ENCODE results near the gene SPATS1.

SPATS1 gene, protein sequence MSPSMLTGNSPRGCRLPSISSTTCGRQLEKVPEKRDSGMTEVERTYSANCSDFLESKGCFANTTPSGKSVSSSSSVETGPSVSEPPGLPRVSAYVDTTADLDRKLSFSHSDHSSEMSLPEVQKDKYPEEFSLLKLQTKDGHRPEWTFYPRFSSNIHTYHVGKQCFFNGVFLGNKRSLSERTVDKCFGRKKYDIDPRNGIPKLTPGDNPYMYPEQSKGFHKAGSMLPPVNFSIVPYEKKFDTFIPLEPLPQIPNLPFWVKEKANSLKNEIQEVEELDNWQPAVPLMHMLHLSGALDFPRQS

DNA sequence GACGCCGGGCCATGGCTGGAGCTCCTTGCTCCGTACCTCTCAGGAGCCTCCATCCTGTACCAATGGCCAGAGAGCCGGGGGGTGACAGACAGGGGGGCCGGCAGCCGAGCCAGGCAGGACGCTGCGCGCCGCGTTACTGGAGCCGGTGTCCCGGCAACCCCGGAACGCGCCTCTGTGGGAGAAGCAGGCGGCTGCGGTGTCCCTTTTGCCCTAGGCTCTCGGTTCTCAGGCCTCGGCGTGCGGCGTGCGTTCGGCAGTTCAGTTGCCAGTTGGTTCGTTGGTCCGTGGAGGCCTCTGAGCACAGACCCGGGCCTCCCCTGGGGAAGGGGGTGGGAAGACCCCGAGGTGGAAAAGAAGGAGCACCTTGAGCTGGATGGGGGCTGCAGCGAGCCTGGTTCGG, at the start of gene SPATS1:
SPATS1 (plus strand) TSS at position 162 of the 400 bp plus-strand sequence. CDS start 446 bp downstream, outside the sequence.
- peak in 1 of 2 donors; percentile 10 for DNase-seq

DNA sequence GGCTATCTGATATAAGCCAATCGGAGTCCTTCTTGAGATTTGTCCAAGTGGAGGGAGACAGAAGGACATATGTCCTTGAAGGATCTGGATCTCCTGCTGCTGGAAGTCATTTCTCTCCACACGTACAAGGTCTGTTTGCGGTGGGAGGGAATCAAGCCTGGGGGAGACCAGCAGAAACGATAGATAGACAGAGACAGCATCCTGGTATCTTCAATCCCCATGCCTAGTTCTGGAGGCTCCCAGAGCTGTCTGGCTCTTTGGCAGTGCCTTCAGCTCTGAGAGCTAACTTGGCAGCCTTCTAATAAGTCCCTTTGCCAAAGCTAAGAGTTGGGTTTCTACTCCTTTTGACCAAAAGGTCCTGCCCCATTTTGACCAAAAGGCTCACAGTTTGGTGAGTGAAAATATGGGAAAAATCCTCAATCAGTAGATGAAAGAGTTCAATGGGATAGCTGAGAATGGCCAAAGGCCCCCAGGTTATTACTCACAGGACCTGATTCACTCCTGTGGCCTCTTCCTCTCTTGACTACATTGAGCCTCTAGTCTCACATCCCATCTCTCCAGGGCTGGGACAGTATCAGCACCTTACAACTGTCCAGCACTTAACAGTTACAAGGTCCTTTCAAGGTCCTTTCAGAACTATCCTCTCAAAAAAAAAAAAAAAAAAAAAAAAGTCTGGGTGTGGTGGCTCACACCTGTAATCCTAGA, 49.6 kb upstream of the SPATS1 start:
- DNase-seq = no peak

DNA sequence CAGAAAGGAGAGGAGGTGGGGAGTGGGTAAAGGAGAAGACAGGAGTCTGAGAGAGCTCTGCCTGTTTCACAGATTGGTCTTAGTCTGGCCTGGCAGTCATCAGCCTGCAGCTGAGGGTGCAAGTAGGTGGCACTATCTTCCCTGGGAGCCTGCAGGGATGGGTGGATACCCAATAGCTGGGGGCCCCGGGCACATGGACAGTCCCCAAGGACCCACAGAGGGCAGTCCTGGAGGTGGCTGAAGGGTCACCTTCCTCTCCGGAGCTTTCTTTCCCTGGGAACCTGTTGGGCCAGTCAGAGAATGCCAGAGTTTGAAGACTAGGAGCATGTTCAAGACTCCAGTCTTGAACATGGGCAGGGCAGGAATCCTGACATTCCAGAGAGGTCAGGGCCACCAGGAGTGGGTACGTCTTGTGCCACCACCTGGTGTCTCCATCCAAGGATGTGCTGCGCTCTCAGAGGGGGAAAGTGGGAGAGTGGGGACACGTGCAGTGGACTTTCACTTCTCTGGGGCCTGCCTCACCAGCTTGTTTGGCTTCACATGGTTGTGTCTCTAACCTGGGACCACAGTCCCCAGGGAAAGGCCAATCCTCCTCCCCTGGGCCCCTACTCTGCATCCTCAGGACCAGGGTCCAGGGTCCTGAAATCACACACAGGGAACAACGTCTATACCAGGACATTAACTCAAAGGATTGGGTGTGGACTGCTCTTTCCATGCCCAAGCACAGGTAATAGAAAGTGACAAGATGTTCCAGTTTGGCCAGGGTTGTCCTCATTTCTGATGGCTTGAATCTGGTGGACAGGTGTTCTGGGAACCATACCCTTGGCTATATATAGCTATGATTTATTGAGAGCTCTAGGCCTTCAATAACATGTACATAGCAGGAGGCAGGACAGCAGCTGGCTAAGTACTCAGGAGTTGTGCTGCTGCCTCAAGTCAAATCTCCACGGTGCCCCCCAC, 47.3 kb upstream of the SPATS1 start:
- no peak for DNase-seq

DNA sequence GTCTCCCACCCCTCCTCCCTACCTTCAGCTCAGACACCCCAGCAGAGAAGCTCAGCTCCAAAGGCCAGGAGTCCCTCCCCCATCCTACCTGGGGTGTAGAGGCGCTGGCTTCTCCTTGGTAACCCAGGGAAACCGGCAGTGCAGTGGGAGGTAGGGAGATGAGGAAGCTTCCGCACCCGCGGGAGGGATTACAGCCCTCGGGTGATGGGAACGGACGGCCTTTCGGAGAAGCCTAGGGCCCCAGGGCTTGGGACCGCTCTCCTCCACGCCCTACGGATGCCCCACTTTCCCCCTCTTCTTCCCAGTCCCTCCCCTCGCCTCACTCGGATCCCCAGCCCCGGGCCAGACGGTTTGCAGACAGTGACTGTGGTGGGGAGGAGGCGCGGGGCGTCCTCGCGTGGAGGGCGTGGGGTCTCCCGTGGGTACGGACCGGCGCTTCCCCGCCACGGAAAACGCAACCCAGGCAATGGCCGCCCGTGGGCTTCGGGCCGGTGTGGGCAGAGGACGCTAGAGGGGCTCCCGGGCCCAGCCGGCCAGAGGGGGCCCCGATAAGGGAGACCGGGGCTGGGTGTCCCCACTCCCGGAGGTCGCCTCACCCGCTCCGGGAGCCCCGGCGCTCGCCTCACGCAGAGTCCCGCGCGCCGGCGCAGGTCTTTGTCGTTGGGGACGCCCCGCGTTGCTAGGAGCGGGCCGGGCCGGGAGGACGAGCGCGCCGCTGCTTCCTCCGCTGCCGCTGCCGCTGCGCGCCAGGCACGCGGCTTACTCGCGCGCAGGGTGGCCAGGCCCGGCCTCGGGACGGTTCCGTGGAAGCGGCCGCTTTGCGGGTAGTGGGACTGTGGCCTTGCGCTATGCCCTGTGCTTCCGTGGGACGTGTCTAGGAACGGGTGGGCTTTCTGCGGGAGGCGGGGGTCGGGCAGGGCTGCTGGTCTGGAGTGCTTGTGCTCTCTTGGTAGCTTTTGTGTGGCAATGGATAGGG, 45.1 kb upstream of the SPATS1 start:
- peak; percentile 56 to 72 for DNase-seq

DNA sequence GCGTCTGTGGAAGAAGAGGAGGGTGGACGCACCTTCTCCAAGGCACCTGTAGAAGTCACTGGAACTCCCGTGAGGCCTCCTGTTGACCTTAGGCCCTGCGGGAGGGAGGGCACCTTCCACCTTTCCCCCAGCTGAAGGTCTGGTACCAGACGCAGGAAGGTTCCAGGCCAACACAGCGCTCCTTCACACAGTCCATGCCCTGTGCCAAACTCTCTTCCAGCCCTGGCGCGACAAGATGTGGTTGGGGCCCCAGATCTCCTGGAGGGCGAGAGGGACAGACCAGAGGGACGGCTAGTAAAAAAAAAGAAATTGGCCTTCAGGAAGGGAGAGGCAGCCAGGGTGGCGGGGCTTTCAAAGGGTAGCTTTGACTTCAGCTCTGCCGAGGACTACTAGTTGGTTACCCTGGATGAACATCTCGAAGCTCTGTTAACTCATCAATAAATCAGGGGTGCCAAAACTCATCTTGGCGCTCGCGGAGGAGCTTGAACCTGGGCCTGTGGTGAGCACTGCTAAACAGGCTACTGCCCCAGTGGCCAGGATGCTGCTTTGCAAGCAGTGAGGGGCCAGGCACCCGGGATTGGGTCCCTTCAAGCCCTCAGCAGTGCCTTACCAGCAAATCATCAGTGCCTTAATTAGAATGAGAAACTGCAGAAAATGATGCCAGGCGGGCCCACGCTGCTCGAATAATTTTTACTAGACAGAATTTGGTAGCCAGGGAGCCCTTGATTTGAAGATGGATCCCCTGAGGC, 44.2 kb upstream of the SPATS1 start:
- no peak for DNase-seq

DNA sequence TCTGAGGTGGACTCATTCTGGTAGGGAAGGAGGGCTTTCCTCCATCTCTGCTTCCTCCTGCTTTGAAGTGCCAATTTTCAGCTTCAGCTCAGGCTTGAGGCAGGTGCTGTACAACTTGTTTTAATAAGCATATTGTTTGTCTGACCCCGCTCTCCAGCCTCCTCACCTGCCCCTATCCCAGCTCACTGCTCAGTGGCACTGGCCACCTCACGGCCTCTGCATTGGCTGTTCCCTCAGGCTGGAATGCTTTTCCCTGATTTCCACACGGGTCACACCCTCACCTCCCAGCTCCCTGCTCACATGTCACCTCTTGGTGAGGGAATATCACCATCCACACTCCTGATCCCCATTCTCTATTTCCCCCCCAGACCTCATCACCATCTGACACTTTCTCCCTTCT, 43.6 kb upstream of the SPATS1 start:
- no peak for DNase-seq

DNA sequence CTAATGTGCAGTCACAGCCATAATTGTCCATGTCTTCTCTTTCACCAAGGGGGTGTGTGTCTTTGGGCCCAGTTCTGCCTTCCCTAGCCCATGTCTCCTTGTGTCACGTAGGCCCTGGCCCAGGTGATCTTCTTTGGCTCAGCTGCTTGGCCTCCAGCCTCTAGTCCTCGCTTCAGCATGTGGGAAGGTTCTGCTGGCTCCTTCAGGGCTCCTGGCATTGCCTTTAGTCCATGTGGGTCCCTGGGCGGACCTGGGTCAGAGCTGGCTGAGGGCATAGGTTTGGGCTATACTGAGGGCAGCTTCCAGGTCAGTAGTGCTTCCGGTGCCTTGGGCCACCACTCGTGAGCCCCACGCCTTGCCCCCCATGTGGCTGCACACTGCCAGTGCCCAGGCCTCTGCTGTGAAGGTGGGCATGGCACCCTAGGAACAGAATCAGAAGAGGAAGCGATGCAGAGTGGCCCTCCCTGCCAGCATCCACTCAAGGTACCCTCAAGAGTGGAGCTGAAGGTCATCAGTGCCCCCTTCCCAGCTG, 42.1 kb upstream of the SPATS1 start:
- DNase-seq = no peak

DNA sequence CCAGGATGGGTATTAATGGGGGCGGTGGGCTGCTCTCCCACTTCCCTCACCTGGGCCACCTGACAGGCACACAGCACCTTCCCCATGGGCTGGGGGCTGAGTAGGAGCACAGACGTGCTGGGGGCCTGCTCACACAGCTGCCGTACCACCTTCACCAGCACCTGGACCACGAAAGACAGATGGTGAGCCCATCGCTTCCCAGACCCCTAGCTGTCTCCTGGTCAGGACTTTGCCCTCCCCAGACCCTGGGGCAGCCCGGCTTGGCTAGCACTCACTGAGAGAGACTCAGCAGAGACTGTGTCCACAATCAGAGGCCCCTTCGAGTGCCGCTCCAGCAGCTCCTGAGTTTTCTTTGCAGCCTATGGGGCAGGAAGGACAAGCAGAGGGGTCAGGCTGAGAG, 41.3 kb upstream of the SPATS1 start:
- no peak for DNase-seq

DNA sequence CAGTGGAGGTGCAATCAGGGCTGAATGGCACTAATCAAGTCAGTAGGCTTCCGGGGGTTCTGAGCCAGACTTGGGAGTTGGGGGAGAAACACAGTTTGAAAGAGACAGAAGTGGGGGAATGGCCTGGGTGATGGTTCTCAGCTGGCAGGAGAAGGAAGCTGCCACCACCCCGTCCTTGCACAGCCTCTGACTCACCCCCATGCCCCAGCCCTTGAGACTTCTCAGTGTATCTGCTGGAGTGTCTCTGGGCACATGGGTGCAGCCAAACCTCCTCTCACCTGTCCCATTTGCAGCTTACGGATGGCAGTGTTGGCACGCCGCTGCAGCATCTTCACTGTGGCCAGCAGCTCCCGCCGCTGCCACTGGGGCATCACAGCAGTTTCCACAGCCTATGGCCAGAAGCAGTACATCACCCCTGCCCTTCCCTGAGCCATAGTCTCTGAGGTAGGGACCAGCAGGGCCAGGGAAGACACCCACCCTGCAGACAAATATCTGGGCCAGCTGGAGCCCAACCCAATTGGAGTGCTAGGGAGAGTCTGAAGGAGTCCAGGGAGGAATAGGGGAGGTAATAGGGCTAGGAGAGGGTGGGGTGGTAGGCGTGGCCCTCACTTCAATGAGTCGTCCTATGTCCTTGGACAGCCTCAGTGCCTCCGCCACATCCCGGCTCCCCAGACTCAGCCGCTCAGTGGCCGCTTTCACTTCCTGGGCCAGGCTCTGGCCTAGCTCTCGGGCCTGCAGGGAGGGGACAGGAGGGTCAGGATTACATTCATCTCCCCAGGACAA, 40.5 kb upstream of the SPATS1 start:
- no peak for DNase-seq

DNA sequence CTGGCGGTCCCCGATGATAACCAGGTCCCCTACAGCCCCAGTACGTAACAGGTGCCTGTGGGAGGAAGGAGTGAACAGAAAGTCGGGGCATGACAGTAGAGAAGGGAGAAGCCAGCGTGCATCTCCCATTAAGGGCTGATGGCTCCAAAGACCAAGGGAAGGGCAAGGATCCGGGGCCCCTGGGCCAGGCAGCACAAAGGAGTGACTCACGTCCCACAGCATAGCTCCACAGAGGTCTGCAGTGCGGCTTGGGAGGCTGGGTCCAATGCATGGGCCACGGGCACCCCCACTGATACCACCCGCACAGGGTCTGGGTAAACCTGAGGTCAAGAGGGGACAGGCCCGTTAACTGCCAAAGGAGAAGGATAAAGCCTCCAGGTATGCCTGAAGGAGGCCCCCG, 39.6 kb upstream of the SPATS1 start:
- no peak for DNase-seq

DNA sequence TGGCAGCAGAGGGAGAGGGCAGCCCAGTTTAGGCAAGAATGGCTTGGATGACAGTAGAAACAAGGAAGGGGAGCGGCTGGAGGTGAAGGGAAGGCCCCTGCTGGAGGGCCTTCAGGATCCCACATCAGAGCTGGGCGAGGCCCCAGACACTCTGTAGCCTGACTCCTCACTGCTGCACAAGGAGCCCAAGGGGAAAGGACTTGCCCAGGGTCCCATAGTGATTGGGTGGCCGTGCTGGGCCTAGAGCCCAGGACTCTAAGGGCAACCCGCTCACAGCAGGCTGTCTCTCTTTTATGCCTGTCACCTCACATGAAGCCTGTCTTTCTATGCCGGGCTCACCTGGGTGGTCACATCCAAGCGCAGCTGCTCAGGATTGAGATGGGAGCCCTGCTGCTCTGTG, 38.6 kb upstream of the SPATS1 start:
- no peak for DNase-seq

DNA sequence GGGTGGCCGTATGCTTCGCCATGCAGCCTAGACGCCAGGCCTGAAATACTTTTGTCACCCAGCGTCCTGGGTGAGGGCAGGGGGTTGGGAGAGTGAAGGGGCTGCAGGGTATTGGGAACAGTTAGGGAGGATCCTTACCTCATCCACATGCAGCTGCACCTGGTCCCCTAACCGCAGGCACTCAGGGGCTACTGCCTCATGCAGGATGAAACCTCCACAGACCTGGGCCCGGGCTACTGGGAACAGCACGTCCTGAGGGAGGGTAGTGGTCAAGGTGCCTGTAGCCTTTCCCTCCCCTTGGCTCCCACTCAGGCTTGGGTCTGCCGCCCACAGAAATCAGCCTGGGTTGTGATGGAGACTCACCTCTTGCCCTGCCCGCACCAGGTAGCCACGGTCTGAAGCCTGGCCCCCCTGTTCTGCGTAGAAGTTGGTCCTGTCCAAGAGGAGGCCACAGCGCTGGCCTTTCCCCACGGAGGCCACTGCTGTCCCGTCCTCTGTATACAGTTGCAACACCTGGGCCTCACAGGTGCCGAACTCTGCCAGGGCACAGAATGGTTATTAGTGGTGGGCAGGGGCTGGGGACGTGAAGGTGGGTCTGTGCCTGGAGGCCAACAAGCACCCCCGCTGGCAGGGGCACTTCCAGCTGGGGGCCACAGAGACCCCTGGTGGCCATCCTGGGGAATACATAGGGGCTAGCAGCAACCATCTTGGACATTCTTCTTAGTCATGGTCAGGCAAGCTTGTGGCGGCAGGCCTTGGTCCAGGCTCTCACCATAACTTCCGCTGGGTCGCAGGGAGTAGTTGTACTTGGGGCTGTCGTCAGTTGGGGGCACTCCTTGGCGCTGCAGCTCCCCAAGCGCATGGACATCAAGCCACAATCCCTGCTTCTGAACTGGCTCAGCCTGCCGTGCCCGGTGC, 37.9 kb upstream of the SPATS1 start:
- peak; percentile 43 to 50 for DNase-seq

DNA sequence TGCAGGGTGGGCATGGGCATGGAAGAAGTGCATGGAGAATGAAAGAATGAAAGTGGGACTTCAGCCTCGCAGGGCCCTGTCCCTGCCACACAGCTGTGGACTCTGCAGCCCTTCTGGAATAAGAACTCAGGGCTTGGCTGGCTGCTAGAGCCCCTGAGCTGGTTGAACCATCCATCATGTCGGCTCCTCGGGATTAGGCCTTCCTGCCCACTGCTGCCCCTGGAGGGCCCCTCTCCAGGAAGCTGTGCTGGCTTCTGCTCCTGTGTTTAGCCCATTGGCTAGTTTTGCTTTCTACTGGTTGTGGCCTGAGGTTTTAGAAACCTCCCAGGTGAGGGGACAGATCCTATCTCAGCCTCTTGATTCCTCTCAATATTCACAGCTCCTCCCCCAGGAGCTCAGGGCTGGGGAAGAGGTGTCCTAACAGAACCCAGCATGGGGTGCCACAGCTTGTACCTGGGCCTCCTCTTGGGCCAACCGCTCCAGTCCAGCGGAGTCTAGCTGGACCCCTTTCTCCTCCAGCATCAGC, 37.2 kb upstream of the SPATS1 start:
- no peak for DNase-seq

DNA sequence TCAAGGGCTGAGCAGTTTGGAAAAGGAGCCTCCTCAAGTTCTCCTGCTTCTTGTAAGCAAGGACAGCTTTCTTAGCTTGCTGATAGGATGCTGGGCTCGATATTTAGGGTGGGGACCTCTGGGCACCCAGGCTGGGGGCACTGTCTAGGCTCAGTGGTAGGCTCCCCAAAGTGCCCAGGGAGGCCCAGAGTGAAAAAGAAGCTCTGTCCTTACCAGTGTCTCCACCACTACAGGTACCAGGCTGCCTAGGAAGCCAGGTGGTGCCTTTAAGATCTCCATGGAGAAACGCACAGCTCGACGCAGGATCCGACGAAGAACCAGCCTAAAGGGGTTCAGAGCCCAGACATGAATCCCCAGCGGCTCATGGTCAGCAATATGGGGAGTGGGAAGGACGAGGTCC, 35.7 kb upstream of the SPATS1 start:
- no peak for DNase-seq

DNA sequence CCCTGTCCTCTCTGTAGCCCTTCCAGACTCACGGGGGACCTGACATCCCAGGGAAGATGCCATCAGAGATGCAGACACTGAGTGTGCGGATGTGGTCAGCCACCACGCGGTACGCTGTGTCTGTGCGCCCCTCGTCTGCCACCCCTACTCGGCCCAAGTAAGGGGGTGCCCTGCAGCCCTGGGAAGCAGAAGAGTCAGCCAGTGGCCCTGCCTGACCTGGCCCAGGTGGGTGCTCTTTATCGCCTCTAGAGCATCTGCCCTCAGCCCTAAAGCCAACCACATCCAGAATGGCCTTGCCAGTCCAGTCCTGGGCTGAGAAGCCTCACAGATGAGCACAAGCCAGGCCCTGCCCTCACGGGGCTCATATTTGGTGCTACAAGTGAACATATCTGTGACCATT, 35.2 kb upstream of the SPATS1 start:
- no peak for DNase-seq

DNA sequence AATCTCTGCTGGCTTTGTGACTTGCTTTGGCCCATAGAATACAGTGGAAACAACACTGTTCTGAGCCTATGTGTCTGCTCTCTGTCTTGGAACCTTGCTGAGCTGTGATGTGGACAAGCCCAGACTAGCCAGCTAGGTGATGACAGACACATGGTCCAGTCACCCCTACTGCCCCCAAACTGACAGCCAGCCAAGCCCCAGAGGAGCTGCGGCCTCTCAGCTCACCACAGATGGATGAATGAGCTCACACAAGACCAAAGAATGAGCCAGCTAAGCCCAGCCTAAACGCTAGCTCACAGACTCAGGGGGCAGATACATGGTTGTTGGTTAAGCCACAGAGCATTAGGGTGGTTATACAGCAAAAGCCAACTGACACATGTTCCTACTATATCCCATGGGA, 33.4 kb upstream of the SPATS1 start:
- DNase-seq = no peak

DNA sequence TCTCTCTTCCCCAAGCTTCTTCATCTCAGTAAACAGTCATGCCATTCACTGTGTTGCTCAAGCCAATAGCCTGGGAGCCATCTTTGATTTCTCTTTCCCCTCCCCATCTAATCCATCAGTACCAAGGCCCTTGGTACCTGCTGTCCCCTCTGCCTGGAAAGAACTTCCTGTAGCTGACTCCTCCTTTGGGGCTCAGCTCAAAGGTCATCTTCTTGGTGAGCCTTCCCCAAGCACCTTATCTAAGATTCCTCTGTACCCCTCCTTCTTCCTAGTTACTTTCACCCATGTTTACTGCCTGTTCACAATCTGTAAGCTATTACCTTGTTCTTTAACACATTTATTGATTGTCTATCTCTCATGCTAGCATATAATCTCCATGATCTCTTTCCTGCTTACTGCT, 32.8 kb upstream of the SPATS1 start:
- no peak for DNase-seq

DNA sequence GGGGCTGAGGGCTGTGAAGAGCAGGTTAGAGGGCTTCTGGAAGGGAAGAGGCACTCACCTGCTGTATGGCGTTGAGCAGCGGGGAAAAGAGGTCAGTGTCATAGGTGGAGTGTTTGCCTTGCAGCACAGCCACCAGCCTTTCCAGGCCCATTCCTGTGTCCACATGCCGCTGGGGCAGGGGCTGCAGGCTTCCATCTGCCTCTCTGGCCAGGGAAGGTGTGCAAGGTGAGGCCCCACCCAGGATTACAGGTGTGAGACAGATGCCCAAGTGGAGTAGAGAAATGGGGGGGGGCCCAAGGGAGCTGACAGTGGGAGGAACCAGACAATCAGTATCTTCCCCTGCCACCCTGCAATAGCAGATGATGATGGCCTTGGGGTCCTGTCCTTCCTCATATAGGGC, 32.2 kb upstream of the SPATS1 start:
- no peak for DNase-seq

DNA sequence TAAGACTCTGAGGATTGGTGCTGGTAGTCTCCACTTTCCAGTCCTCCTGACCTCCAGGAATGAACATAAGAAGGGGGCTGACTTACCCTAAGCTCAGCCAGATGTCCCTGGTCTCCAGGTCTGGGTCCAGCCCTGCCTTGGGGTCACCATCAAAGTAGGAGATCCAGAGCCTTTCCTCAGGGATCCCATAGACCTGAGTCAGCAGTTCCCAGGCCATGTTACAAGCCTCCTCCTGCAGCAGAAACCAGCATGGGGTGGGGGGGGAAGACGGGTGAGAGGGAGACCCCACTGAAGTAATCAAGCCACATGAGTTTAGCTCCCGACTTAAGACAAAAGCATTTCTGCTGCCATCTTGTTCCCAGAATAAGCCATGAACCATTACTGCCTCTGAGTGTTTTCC, 31.1 kb upstream of the SPATS1 start:
- DNase-seq = no peak

Data from stimulated activated CD4-positive, alpha-beta T cell treated with anti-CD3 and anti-CD28 coated beads, Interleukin-2, amount 100 ng/mL, for 24 hours (primary cell).